Fibroblast of villous mesenchyme (primary cell): ENCODE measurements around the gene IRF1. TPM values are rescaled to one million over a fixed set of nuclear protein-coding genes. Genes with fewer than 3 reads are reported as not detected.

Experiments used
- DNase-seq: peaks from one replicate; pipeline ENCODE4 v3.0.0-alpha.2; 2010; ENCODE audit warnings: low read depth
- H3K4me3 ChIP-seq: 2 replicates; pipeline ENCODE4 v1.5.1; 2011; ENCODE audit warnings: low read depth, mild to moderate bottlenecking, low read length
- CTCF ChIP-seq: IDR thresholded peaks from 2 replicates; pipeline ENCODE4 v1.5.1; 2012; ENCODE audit warnings: low read depth, mild to moderate bottlenecking, low read length; ENCODE audit not compliant: insufficient read depth
- total RNA-seq: library from RNA; depleted of rRNA; stranded (reverse); fragments of >200 nt; gene quantifications from 2 replicates; pipeline ENCODE4 v1.2.3, GENCODE V29; 2012

The IRF1 gene
- total RNA-seq, 1 donor, result 56.6 TPM

- no peak overlapping the region for H3K4me3 ChIP-seq
- no peak for TF ChIP-seq CTCF
- peak; percentile 98 for DNase-seq
These were observed 52.8 kb downstream of the IRF1 start for GRCh38 chr5:132437604-132438266.

DNA sequence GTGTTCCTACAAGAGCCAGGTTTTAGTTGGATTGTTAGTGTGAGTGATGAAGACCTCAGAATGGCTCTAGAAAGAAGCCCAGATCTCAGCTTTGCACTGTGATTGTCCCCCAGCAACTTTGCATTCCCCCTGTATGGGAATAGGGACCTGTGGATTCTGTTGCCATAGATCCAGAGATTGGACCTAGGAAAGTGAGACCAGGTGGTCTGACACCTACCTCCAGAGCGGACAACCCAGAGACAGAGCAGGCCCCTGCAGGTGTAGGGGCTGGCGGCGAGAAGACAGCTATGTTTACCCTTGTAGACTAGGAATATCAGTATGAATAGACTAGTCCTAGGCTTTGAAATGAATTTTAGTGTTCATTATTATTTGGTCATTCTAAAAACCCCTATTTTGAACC, 53.6 kb downstream of the IRF1 start:
- TF ChIP-seq CTCF, result no peak

DNA sequence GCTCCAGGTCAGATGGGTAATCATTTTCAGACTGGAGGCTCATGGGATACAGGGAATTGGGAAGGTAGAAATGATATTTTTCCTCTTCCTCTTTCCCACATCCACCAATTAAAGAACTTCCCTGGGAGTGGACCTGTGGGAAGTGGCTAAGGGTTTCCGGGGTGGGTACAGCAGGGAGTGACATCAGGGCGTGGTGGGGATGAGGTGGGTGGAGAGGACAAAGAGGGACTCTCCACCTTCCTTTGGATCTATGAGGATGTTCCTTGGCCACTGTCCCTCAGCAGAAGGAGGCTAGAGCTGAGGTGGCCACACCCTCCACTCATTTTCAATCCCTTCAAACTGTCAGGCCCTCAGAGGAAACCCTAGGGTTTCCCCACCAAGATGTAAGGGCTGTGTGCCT, 54.7 kb downstream of the IRF1 start:
- no peak for TF ChIP-seq CTCF
- H3K4me3 ChIP-seq, result no peak overlapping the region
- no peak for DNase-seq

More for the DNA sequence above, 53.6 kb downstream of the IRF1 start:
- DNase-seq, result no peak
- H3K4me3 ChIP-seq, result no peak overlapping the region

DNA sequence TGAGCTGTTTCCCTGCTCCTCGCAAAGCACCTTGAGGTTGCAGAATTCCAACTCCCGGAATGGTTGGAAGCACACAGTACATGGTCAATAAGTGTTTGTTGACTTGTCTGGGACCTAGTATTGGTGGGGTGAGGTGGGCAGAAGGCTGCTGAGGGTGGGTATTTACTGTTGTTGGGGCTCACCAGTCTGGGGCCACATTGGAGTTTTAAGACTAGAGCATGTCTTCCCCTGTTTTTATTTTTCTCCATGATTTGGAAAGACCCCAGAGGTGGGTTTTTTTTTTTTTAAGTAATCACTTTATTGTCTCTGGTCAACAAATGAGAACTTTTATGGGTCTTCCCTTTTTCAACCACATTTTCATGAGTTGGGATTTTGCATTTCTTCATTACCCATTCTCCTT, 55.1 kb downstream of the IRF1 start:
- no peak for DNase-seq
- H3K4me3 ChIP-seq, result no peak overlapping the region
- no peak for TF ChIP-seq CTCF

GRCh38 chr5:132434416-132435286, 55.9 kb downstream of the IRF1 start:
- TF ChIP-seq CTCF, result no peak
- DNase-seq, result peak; percentile 93
- no peak overlapping the region for H3K4me3 ChIP-seq

DNA sequence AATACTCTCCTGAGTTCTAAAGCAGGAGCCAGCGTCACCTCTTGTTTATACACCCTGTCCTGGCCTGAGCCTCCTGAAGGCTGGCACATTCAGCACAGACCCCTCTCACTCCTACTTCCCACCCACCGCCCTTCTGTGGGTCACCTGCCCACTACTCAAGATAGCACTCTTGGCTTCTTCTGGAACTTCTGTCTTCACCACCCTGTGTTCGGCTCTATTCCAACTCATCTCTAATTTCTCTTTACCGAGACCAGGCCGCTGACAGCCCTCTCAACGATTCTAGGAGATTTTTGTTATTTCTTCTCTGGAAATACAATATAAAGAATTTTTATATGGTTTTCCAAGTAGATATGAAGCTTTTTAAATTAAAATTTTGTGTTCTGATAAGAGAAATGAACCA, 57.4 kb downstream of the IRF1 start:
- TF ChIP-seq CTCF, result no peak
- no peak for DNase-seq
- no peak overlapping the region for H3K4me3 ChIP-seq
